A549 (cell line): ENCODE measurements around the gene NTN4. TPM values are rescaled to one million over a fixed set of nuclear protein-coding genes. Genes with fewer than 3 reads are reported as not detected.
A peak's percentile ranks its signal among the peaks of the same experiment; 100 is the strongest.
"Not testable (repeated sequence)": the region's sequence is repeated elsewhere in the genome, so short reads cannot be mapped to it uniquely, and the experiment has no call there.

ENCODE experiments used
- ATAC-seq, 2 experiments: fragments of 200-7000 bp in 1 of 2; fragments of >200 bp in 1 of 2; cut with Nextera tagmentation in 1 of 2; cut with Tn5 transposase in 1 of 2; 3 replicates each; pipeline versions ENCODE4 v1.8.0 to v1.9.1; 2018 to 2020; ENCODE audit warnings: mild to moderate bottlenecking in 1 of 2, moderate library complexity in 1 of 2
- CTCF ChIA-PET: fragments of 300-600 bp; sonication (Branson Sonifier 250); formaldehyde crosslinking; extraction: SDS; loops from one replicate; lab custom pipeline; 2021; ENCODE audit warnings: antibody characterized with exemption, inconsistent platforms; lab: Yijun Ruan, JAX
- POLR2A ChIA-PET: fragments of 350-600 bp; formaldehyde crosslinking; extraction: SDS; loops from one replicate; lab custom pipeline; 2021; ENCODE audit warnings: antibody characterized with exemption, inconsistent platforms; lab: Yijun Ruan, JAX
- DNase-seq, 2 experiments: peaks; one replicate each; pipeline versions ENCODE4 v3.0.0 to v3.0.0-alpha.2; 2011 to 2016; ENCODE audit warnings: low read depth in 1 of 2, low spot score in 1 of 2
- FAIRE-seq: peaks from 2 replicates; lab custom pipeline; 2011; peaks lifted over from hg19 to GRCh38; lab: Jason Lieb, UNC
- H3K27ac ChIP-seq, 2 experiments: fragments of >200 bp; sonication (Bioruptor Twin); formaldehyde crosslinking; 3 replicates each; pipeline ENCODE4 v1.5.1; 2016 to 2017
- H3K4me1 ChIP-seq: fragments of >200 bp; sonication (Bioruptor Twin); formaldehyde crosslinking; 3 replicates; pipeline ENCODE4 v1.6.1; 2016
- H3K4me2 ChIP-seq: fragments of >200 bp; sonication (Bioruptor Twin); formaldehyde crosslinking; 3 replicates; pipeline ENCODE4 v1.6.1; 2016
- H3K4me3 ChIP-seq: fragments of >200 bp; sonication (Bioruptor Twin); formaldehyde crosslinking; 3 replicates; pipeline ENCODE4 v1.5.1; 2016
- H3K9me3 ChIP-seq: fragments of >200 bp; sonication (Bioruptor Twin); formaldehyde crosslinking; 3 replicates; pipeline ENCODE4 v1.6.1; 2016
- CBX2 ChIP-seq: fragments of 200-600 bp; sonication (generic); IDR thresholded peaks from 2 replicates; pipeline ENCODE4 v1.6.1; 2016; ENCODE audit warnings: low read depth, mild to moderate bottlenecking, borderline replicate concordance
- CEBPB ChIP-seq, 2 experiments: fragments of >200 bp in 1 of 2; sonication (Bioruptor Twin) in 1 of 2; formaldehyde crosslinking in 1 of 2; IDR thresholded peaks; 2 replicates each; pipeline ENCODE4 v1.6.1; 2012 to 2016
- EHMT2 ChIP-seq: fragments of 200-600 bp; sonication (generic); IDR thresholded peaks from 2 replicates; pipeline ENCODE4 v1.6.1; 2016; ENCODE audit warnings: antibody characterized with exemption, low read depth, mild to moderate bottlenecking, moderate library complexity
- EP300 ChIP-seq, 2 experiments: fragments of >200 bp; sonication (Bioruptor Twin); formaldehyde crosslinking; IDR thresholded peaks; 2 replicates in 1 of 2; 3 replicates in 1 of 2; pipeline ENCODE4 v1.6.1; 2016 to 2017
- ESRRA ChIP-seq: fragments of 150-350 bp; IDR thresholded peaks from 2 replicates; pipeline ENCODE4 v1.6.1; 2014; ENCODE audit warnings: mild to moderate bottlenecking, low read length, borderline replicate concordance
- FOSB ChIP-seq: fragments of 250-450 bp; sonication (Bioruptor Pico); IDR thresholded peaks from 2 replicates; pipeline ENCODE4 v1.5.0; 2020; ENCODE audit warnings: mild to moderate bottlenecking, moderate library complexity
- FOSL2 ChIP-seq, 2 experiments: fragments of 450-650 bp in 1 of 2; fragments of >200 bp in 1 of 2; sonication (Bioruptor Twin) in 1 of 2; formaldehyde crosslinking; IDR thresholded peaks; 2 replicates each; pipeline versions ENCODE4 v1.5.0 to v1.6.1; 2016 to 2020; ENCODE audit warnings: mild to moderate bottlenecking in 1 of 2, moderate library complexity in 1 of 2
- GATA3 ChIP-seq: IDR thresholded peaks from 2 replicates; pipeline ENCODE4 v1.6.1; 2012; ENCODE audit warnings: borderline replicate concordance
- HEYL ChIP-seq: fragments of 250-450 bp; sonication (Bioruptor Pico); IDR thresholded peaks from 2 replicates; pipeline ENCODE4 v1.8.0; 2021; ENCODE audit warnings: mild to moderate bottlenecking, moderate library complexity
- HOXB5 ChIP-seq: fragments of 250-450 bp; sonication (Bioruptor Pico); IDR thresholded peaks from 2 replicates; pipeline ENCODE4 v1.5.0; 2020; ENCODE audit warnings: mild to moderate bottlenecking, moderate library complexity
- NR3C1 ChIP-seq: fragments of >200 bp; sonication (Bioruptor Twin); formaldehyde crosslinking; IDR thresholded peaks from 3 replicates; pipeline ENCODE4 v1.6.1; 2017
- RAD21 ChIP-seq, 2 experiments: fragments of >200 bp in 1 of 2; sonication (Bioruptor Twin) in 1 of 2; formaldehyde crosslinking in 1 of 2; IDR thresholded peaks in 1 of 2; conservative IDR thresholded peaks in 1 of 2; 2 replicates in 1 of 2; 3 replicates in 1 of 2; pipeline ENCODE4 v1.6.1; 2012 to 2018; ENCODE audit warnings: inconsistent platforms in 1 of 2
- RFX5 ChIP-seq: fragments of 450-650 bp; IDR thresholded peaks from 2 replicates; pipeline ENCODE4 v1.7.1; 2014; ENCODE audit warnings: antibody characterized with exemption, mild to moderate bottlenecking, moderate library complexity
- SMC3 ChIP-seq: fragments of >200 bp; sonication (Bioruptor Twin); formaldehyde crosslinking; IDR thresholded peaks from 3 replicates; pipeline ENCODE4 v1.6.1; 2018; ENCODE audit warnings: inconsistent platforms
- TFCP2L1 ChIP-seq: fragments of 250-450 bp; sonication (Bioruptor Pico); IDR thresholded peaks from 2 replicates; pipeline ENCODE4 v1.5.0; 2021; ENCODE audit warnings: mild to moderate bottlenecking
- TP53 ChIP-seq: fragments of 250-450 bp; sonication (Bioruptor Pico); IDR thresholded peaks from 2 replicates; pipeline ENCODE4 v1.5.0; 2021; ENCODE audit warnings: mild to moderate bottlenecking, moderate library complexity
- WGBS: methylation state at CpG from one replicate; pipeline ENCODE4 v1.1.6; 2017; ENCODE audit errors: missing lambda C conversion rate; 5-methylcytosine and 5-hydroxymethylcytosine counted together
- polyA plus RNA-seq, 4 experiments: library from polyadenylated mRNA; depleted of rRNA in 3 of 4; stranded (reverse); fragments of >200 nt; fragmentation: RNase III in 1 of 4; extraction: RNeasy Plus Mini Kit Qiagen cat#74134 plus additional on column Dnase treatment in 1 of 4; gene quantifications; 2 replicates in 3 of 4; 3 replicates in 1 of 4; pipeline ENCODE4 v1.2.3, GENCODE V29; 2011 to 2017
- TF ChIP-seq, protein P1 (sequence below): fragments of 200-600 bp; sonication (generic); IDR thresholded peaks from 2 replicates; pipeline ENCODE4 v1.6.1; 2016; ENCODE audit warnings: antibody characterized with exemption, mild to moderate bottlenecking, moderate library complexity
- TF ChIP-seq, protein P2 (sequence below): fragments of >200 bp; sonication (Bioruptor Twin); formaldehyde crosslinking; IDR thresholded peaks from 3 replicates; pipeline ENCODE4 v1.6.1; 2016

Gene NTN4
- polyA plus RNA-seq, 2 of the 4 experiments (the other 2 are of a cell fraction): 37.3 to 132 TPM

DNA sequence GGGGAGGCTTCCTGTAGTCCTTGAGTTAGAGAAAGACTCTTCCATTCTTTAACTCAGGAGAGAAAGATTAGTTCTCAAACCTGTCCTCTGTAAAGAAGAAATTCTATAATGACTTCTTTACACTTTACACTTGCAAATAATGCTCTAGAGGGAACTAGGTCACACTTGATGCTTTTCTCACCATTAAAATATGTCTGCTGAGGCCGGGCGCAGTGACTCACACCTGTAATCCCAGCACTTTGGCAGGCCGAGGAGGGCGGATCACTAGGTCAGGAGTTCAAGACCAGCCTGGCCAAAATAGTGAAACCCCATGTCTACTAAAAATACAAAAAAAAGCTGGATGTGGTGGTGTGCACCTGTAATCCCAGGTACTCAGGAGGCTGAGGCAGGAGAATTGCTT, 6.3 kb downstream of the NTN4 start:
- Histone ChIP-seq H3K9me3 (no peaks in the 10 kb centered on the region), H3K4me3 (no peak overlapping the region), H3K27ac (peak overlapping the region in 1 of 2 experiments; percentile 48; a peak in 1 of 6 replicates), H3K4me1 (peaks cover 56% of the 10 kb centered on the region), H3K4me2 (peak overlapping the region; percentile 90; the same call in 2 of the 3 replicates)
- ChIA-PET CTCF (interaction anchor here (0.7 to 1.0 kb wide), 2 partner anchors 34 to 197 kb away, joined by 3 read pairs; no protein-coding TSS in a partner anchor), POLR2A (no interaction called here)
- no peak for FAIRE-seq
- 45% methylated on average over 4 of the region's 4 CpGs for WGBS
- TF ChIP-seq, protein P1, sequence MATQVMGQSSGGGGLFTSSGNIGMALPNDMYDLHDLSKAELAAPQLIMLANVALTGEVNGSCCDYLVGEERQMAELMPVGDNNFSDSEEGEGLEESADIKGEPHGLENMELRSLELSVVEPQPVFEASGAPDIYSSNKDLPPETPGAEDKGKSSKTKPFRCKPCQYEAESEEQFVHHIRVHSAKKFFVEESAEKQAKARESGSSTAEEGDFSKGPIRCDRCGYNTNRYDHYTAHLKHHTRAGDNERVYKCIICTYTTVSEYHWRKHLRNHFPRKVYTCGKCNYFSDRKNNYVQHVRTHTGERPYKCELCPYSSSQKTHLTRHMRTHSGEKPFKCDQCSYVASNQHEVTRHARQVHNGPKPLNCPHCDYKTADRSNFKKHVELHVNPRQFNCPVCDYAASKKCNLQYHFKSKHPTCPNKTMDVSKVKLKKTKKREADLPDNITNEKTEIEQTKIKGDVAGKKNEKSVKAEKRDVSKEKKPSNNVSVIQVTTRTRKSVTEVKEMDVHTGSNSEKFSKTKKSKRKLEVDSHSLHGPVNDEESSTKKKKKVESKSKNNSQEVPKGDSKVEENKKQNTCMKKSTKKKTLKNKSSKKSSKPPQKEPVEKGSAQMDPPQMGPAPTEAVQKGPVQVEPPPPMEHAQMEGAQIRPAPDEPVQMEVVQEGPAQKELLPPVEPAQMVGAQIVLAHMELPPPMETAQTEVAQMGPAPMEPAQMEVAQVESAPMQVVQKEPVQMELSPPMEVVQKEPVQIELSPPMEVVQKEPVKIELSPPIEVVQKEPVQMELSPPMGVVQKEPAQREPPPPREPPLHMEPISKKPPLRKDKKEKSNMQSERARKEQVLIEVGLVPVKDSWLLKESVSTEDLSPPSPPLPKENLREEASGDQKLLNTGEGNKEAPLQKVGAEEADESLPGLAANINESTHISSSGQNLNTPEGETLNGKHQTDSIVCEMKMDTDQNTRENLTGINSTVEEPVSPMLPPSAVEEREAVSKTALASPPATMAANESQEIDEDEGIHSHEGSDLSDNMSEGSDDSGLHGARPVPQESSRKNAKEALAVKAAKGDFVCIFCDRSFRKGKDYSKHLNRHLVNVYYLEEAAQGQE: no peak
- TF ChIP-seq FOSB (CRISPR knock-in tag) (no peak), FOSL2 (IDR thresholded peaks at IDR 0.05) (no peak), FOSL2 (CRISPR knock-in tag; IDR thresholded peaks at IDR 0.05) (peak; percentile 59), CBX2 (no peak)
- DNase-seq: no peak
- ATAC-seq: no peak

DNA sequence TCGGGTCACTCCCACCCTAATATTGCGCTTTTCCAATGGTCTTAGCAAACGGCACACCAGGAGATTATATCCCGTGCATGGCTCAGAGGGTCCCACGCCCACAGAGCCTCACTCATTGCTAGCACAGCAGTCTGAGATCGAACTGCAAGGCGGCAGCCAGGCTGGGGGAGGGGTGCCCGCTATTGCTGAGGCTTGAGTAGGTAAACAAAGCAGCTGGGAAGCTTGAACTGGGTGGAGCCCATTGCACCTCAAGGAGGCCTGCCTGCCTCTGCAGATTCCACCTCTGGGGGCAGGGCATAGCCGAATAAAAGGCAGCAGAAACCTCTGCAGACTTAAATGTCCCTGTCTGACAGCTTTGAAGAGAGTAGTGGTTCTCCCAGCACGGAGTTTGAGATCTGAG, 15.1 kb downstream of the NTN4 start:
- not testable (repeated sequence) for ATAC-seq

DNA sequence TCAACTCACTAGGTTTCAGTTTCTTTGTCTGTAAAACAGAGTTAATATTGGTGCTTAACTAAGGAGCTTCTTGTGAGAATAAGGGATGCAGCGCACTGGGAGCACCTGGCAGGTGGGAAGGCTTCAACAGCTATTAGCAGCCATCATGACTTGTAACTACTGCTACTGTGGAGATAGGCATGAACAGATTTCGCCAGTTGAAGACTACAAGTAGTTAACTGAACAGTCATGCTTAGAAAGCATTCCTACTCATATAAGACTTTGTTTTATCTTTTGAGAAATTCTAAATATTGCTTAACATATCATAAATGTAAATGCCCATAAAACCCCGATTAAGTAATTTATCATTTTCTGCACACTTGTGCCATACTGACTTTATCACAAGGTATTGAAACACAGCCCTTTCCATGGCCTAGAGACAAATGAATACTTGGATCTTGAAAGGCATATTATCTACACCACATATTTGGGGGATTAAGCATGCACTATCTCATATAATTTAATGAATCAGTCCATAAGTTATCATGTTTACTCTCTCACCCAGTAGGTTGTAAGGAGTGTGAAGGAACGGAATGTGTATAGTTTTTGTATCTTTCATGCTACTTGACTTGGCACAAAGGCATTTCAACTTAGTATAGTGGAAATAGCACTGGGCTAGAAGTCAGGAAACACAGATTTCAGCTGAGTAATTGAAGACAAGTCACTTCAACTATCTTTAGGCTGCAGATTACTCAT, 16.1 kb downstream of the NTN4 start:
- TF ChIP-seq, protein P2, sequence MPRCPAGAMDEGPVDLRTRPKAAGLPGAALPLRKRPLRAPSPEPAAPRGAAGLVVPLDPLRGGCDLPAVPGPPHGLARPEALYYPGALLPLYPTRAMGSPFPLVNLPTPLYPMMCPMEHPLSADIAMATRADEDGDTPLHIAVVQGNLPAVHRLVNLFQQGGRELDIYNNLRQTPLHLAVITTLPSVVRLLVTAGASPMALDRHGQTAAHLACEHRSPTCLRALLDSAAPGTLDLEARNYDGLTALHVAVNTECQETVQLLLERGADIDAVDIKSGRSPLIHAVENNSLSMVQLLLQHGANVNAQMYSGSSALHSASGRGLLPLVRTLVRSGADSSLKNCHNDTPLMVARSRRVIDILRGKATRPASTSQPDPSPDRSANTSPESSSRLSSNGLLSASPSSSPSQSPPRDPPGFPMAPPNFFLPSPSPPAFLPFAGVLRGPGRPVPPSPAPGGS: no peak
- no peak for TF ChIP-seq CEBPB (IDR thresholded peaks at IDR 0.05)
- no peak for TF ChIP-seq EHMT2
- TF ChIP-seq FOSB (CRISPR knock-in tag): peak; percentile 26; the same call in 1 of the 2 replicates
- TF ChIP-seq NR3C1: no peak
- no peak for TF ChIP-seq GATA3
- no peak for TF ChIP-seq SMC3
- no peak for TF ChIP-seq ESRRA
- no peak for TF ChIP-seq EP300 (IDR thresholded peaks at IDR 0.05)
- TF ChIP-seq, all 56 proteins: peak for 1
- Histone ChIP-seq H3K4me2 (no peak overlapping the region), H3K9me3 (peaks cover 14% of the 10 kb centered on the region; the same call in 1 of the 3 replicates), H3K27ac (no peak overlapping the region), H3K4me1 (no peaks in the 10 kb centered on the region), H3K4me3 (no peak overlapping the region)
- peak; percentile 28 for FAIRE-seq
- 81% methylated on average over 4 of the region's 4 CpGs for WGBS
- ChIA-PET CTCF (no interaction called here), POLR2A (no interaction called here)
- no peak for DNase-seq
- ATAC-seq: peak in 1 of 2 experiments; percentile 20; a peak in 1 of 6 replicates

More for the DNA sequence above, 15.1 kb downstream of the NTN4 start:
- H3K4me2 ChIP-seq, DNase-seq, H3K4me1 ChIP-seq, FAIRE-seq, H3K27ac ChIP-seq, POLR2A ChIA-PET, CTCF ChIA-PET, H3K4me3 ChIP-seq: not testable (repeated sequence)
- 90% methylated on average over 10 of the region's 10 CpGs for whole genome bisulfite sequencing
- peaks cover 14% of the 10 kb centered on the region; the same call in 1 of the 3 replicates for H3K9me3 ChIP-seq

DNA sequence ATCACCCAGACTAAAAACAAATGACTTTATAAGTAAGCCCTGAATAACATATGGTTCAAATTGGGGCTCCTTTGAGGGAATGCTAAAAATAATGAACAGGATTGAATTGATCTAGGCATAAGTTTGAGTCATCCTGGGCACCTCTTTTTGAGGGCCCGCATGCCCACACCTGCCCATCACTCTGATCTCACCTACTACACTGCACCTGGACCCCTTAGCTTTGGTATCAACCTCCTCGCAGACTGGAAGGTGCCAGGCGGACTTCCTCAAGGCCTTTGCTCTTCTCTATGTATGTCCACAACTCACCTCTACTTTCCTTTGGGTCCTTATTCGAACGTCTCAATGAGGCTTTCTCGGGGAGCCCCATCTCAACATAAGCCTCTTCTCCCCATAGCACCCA, 17.2 kb downstream of the NTN4 start:
- FAIRE-seq (no peak), ATAC-seq (no peak), DNase-seq (no peak)
- Histone ChIP-seq H3K9me3 (peaks cover 14% of the 10 kb centered on the region; the same call in 1 of the 3 replicates), H3K4me3 (no peak overlapping the region), H3K4me1 (peaks cover 4% of the 10 kb centered on the region; the same call in 1 of the 3 replicates), H3K4me2 (no peak overlapping the region), H3K27ac (no peak overlapping the region)
- CTCF ChIA-PET: no interaction called here
- TF ChIP-seq TFCP2L1 (CRISPR knock-in tag) (no peak), HEYL (CRISPR knock-in tag) (no peak), FOSL2 (IDR thresholded peaks at IDR 0.05) (no peak), FOSL2 (CRISPR knock-in tag; IDR thresholded peaks at IDR 0.05) (no peak), TP53 (CRISPR knock-in tag) (no peak), RFX5 (no peak), RAD21 (conservative IDR thresholded peaks at IDR 0.05 in 1 of 2, IDR thresholded peaks at IDR 0.05 in 1 of 2) (no peak), ESRRA (no peak), HOXB5 (no peak)
- TF ChIP-seq, protein P1: no peak
- WGBS: 94% methylated on average over 6 of the region's 6 CpGs
- POLR2A ChIA-PET: no interaction called here
